Left kidney (tissue), 2 donors: Measurements from ENCODE around the gene IFNAR1. TPM values are rescaled to one million over a fixed set of nuclear protein-coding genes. Genes with fewer than 3 reads are reported as not detected.

ENCODE experiments used
- DNase-seq: peaks from one replicate; pipeline ENCODE4 v3.0.0-alpha.2; 2013
- polyA plus RNA-seq: library from polyadenylated mRNA; unstranded; fragments of 120-200 nt; gene quantifications from one replicate; pipeline ENCODE4 v1.2.1, GENCODE V29; 2013; ENCODE audit not compliant: insufficient read length

Gene IFNAR1
- polyA plus RNA-seq, 1 donor: 38.1 TPM

DNA sequence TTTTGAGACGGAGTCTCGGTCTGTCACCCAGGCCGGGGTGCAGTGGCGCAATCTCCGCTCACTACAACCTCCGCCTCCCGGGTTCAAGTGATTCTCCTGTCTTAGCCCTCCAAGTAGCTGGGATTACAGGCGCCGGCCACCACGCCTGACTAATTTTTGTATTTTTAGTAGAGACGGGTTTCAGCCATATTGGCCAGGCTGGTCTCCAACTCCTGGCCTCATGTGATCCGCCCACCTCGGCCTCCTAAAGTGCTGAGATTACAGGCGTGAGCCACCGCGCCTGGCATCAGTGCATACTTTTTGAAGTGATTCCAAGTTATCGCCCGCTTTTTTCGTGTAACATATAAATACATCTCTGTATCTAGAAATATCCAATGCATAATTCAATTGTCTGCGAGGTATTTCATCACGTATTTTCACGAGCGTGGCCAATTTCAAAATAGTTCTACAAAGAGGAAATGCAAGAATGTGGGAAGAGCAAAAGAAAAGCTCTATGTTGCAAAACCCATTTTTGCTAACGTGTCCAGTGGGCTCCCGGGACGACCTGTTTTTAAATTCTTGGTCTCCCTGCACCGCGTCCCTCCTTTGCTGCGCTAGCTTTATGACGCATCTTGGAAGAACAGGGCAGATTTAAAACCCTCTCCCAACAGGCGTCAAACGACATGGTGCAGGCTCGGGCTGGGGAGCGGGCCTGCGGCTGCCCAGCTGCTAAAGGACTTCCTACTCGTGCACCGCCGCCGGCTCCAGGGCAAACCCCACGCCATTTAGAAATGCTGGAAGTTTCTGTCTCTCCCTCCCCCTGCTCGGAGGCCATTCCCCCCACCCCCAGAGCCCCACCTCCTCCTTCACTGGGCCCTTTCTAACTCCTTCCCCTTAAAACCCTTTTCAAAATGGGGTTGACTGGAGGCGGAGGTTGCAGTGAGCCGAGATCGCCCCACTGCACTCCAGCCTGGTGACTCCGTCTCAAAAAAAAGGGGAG is 77.5 kb downstream of the IFNAR1 start:
- no peak for DNase-seq

DNA sequence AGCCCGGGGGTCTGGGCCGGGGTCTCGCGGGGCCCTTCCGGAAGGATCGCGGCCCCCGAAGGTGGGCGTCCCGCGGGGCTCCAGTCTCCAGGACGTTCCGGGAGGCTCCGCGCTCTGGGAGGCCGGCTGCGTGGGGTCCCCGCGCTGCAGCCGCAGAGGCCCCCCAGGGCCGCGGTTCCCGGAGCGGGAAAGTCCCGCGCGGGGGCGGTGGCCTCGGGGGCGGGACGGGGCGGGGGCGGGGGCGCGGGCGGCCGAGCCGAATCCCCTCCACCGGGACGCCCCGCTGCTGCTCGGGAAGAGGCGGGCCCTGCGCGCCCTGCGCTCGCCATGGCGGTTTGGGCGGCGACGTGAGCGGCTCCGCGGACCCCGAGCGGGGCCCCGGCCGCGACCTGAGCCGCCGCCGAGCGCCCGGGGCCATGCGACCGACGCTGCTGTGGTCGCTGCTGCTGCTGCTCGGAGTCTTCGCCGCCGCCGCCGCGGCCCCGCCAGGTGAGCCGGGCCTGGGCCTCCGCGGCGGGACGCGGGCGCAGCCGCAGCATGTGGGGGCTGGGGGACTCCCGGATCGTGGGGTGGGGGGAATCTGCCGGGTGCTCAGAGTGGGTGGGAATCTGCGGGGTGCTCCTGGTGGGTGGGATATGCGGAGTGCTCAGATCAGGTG is 78.5 kb downstream of the IFNAR1 start, which contains the start of gene IFNGR2:
TSS of gene IFNGR2 (plus strand) at position 286 of the 658 bp plus-strand sequence. CDS start at position 417, 131 bp downstream.
- DNase-seq: no peak

DNA sequence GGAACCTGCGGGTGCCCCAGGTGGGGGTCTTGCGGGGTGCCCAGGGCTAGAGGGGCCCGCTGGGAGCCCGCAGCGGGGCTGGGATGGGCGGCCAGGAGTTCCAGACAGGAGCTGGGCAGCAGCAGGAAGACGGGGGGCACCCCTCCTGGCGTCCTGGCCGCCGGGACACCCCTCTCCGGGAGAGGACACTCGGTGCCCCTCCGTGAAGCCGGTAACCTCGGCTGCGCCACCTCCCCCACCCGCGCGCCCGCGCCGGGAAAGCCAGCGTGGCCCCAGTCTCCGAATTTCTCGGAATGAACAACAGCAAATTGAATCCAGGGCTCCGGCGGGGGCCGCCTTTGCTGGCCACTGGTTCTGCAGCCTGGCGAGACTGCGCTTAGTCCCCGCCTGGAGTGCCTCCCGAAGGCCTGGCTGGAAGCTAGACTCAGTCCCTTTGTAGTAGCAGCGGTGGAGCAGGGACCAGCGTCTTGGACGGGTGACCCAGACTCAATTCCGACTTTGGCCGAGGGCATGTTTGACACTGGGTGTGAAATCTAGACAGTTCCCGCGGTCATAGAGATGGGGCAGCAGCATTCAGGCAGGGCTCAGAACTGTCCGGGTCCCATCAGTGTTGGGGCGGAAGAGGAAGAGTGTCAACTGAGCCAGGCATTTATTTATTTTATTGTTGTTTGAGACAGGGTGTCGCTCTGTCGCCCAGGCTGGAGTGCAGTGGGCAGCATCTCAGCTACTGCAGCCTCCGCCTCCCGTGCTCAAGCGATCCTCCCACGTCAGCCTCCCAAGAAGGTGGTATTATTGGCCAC is 79.2 kb downstream of the IFNAR1 start:
- DNase-seq: no peak

DNA sequence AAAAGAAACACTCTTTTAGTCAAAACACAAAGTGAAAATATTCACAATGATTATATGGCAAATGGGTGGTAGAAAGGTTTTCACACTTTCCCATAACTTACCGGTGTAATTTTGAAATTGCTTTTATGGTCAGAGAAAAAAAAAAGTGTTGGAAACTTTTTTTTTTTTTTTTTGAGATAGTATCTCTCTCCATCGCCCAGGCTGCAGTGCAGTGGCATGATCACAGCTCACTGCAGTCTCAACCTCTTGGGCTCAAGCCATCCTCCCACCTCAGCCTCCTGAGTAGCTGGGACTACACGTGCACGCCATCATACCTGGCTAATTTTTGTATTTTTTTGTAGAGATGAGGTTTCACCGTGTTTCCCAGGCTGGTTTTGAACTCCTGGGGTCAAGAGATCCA is 81.7 kb downstream of the IFNAR1 start:
- no peak for DNase-seq

Other genes with a start within 250 kb of the IFNAR1 start
- gene IFNAR2, start 95.0 kb upstream of the IFNAR1 start, polyA plus RNA-seq: 24.8 TPM
- 28.7 TPM for gene IL10RB, start 58.6 kb upstream of the IFNAR1 start, polyA plus RNA-seq
- gene IFNGR2, start 78.4 kb downstream of the IFNAR1 start, polyA plus RNA-seq: 82.2 TPM
- 60.5 TPM for gene TMEM50B, start 155.0 kb downstream of the IFNAR1 start, polyA plus RNA-seq
- gene DNAJC28, start 166.7 kb downstream of the IFNAR1 start, polyA plus RNA-seq: 6.1 TPM
- 92.6 TPM for gene GART, start 217.1 kb downstream of the IFNAR1 start, polyA plus RNA-seq
- 447 TPM for gene SON, start 218.1 kb downstream of the IFNAR1 start, polyA plus RNA-seq